Neuron (in vitro differentiated cells): Measurements from ENCODE around the gene GATAD2A.
"Not testable (repeated sequence)": the region's sequence is repeated elsewhere in the genome, so short reads cannot be mapped to it uniquely, and the experiment has no call there.

Experiments
- H2AFZ ChIP-seq: one replicate; pipeline ENCODE4 v1.6.1; 2013; ENCODE audit warnings: low read depth, mild to moderate bottlenecking, inconsistent platforms, low read length, moderate library complexity
- H3K27me3 ChIP-seq: one replicate; pipeline ENCODE4 v1.6.1; 2013; ENCODE audit warnings: low read length; ENCODE audit not compliant: insufficient read depth
- H3K36me3 ChIP-seq: one replicate; pipeline ENCODE4 v1.6.1; 2013; ENCODE audit warnings: low read length; ENCODE audit not compliant: insufficient read depth
- H3K4me1 ChIP-seq: one replicate; pipeline ENCODE4 v1.6.1; 2013; ENCODE audit warnings: low read length; ENCODE audit not compliant: insufficient read depth
- H3K4me3 ChIP-seq: 2 replicates; pipeline ENCODE4 v1.5.1; 2013; ENCODE audit warnings: mild to moderate bottlenecking, low read length, moderate library complexity
- H3K9me3 ChIP-seq: one replicate; pipeline ENCODE4 v1.6.1; 2013; ENCODE audit warnings: low read length

The GATAD2A gene

DNA sequence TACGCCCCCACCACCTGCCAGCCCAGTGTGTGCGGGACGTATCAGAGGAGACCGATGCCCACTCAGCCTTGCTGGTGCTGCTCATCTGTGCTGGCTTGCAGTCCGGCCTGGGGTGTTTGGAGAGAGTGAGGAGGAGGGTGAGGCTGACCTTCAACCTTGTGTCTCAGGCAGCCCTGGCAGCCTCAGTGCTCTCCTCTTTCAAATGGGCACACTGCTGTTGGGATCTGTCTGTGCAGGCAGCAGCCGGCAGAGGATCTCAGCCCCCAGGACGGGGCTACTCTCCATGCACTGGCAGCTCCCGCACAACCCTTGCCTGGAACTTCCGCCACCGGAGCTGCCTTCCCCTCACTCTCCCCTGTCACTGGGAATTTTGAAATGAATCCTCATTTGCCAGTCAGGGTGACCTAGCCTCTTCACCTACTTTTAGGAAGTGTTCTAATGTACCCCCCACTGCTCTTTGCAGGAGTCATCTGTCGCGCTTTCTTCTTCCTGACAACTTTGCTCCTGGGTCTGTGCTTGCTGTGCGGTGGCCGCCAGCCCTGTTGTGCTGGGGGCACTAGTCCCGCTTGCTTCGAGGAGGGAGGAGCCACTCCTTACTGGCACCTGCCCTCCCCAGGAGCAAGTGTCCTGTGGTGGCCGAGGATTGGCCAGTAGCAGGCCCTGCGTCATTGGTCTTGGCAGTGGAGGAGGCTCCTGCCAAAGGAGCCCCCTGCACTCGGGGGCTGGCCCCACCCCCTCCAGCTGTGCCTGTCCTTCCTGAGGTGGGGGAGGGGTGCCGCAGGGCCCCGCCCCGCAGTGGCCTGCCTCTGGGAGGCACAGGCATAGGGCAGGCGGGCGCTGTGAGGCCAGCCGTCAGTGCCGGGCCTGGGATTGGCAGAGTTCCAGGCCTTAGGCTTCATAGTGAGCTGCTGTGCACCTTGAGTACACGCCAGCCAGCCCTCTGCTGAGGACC, 56.5 kb downstream of the GATAD2A start:
- Histone ChIP-seq H3K9me3 (peaks cover 13% of the 10 kb centered on the region), H3K4me1 (peaks cover 50% of the 10 kb centered on the region), H3K4me3 (no peak overlapping the region), H2AFZ (no peak overlapping the region), H3K27me3 (no peaks in the 10 kb centered on the region), H3K36me3 (peaks cover 20% of the 10 kb centered on the region)

DNA sequence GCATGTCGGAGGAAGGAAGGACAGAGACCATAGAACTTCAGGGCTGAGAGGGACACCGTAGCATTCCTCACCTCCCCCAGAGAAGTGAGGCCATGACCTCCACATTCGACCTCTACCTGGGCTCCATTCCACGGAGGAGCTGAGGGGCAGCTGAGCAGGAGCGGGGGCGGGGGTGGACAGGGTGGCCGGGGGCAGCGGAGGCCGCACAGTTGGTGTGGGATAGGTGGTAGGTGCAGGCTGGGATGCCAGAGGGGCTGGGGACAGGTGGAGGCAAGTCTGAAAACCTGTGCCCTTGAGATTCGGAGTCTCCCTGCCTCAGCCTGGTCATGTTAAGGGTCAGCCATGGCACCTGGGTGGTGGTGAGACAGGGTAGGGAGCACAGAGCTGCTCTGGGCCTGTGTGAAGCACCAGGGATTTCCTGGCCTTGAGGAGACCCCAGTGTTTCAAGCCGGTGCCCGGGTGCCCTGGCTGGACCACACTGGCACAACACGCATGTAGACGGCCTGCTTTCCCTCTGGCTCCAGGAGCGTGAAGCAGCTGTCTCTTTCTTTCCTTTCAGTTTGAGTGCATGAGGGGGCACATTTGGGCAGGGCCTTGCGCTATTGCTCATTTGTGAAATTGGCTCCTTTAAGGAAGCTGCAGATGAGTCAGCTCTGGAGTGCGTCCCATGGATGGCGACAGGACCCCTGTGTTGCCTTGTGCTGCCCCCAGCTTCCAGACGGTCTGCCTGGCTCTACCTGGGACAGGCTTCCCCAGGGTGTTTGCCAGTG, 58.1 kb downstream of the GATAD2A start:
- H3K27me3 ChIP-seq, result no peaks in the 10 kb centered on the region
- peaks cover 21% of the 10 kb centered on the region for H3K9me3 ChIP-seq
- H3K4me3 ChIP-seq, result no peak overlapping the region
- peaks cover 30% of the 10 kb centered on the region for H3K36me3 ChIP-seq
- peaks cover 50% of the 10 kb centered on the region for H3K4me1 ChIP-seq
- H2AFZ ChIP-seq, result no peak overlapping the region

DNA sequence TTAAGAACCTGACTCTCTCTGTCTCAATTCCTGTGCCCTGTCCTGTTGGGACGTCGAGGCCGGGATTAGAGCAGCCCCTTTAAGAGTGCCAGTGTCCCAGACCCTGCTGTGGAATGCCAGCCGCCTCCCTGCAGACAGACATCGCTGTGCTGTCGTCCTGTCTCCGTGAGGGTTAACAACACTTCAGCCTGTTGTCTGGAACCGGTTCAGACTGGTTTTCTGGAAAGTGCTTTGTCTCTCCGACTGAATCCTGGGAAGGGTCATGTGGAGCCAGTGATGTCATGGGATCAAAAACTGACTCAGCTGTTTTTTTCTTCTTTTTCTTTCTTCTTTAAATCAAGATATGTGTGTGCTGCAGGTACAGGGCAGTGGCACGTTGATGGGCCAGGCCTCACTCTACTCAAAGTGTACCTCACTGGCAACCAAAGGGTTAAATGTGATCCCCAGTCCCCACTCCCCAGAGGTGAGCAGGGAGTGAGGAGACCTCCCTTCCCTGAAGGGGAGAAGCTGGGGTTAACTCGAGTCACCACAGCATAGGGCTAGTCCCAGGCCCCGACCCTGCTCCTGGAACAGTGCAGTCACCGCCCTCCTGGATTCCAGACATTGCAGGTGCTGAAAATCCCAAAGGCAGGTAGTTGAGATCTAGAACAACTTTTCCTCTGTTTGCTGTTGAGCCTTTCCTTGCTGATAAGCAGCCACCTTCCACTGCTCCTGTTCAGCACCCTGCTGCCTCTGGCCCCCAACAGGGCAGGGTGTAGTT, 59.0 kb downstream of the GATAD2A start:
- peaks cover 34% of the 10 kb centered on the region for H3K36me3 ChIP-seq
- peaks cover 26% of the 10 kb centered on the region for H3K9me3 ChIP-seq
- H3K4me3 ChIP-seq, result no peak overlapping the region
- peaks cover 50% of the 10 kb centered on the region for H3K4me1 ChIP-seq
- H3K27me3 ChIP-seq, result no peaks in the 10 kb centered on the region
- H2AFZ ChIP-seq, result no peak overlapping the region

DNA sequence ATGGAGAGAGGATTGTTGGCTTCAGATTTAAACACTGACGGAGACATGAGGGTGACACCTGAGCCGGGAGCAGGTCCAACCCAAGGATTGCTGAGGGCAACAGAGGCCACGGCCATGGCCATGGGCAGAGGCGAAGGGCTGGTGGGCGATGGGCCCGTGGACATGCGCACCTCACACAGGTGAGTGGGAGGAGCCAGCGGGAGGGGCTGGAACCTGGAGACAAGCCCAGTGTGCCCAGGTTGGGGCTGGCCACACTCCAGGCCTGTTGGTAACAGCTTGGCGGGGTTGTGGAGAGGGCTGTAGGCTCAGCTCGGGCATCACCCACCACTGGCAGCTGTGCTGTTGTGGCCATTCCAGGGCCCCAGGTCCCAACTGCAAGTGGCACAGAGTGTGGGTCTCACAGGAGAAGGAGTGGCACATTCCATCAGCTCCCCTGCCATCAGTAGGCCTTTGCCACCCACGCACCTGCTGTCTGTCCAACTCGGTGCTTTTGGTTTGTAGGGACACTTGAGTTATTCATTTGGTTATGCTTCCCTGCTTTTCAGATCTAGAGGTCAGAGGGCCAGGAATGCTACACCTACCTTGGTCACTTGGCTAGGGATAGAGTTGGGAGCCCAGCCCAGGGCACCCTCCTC, 60.1 kb downstream of the GATAD2A start:
- Histone ChIP-seq H3K4me3 (no peak overlapping the region), H3K27me3 (no peaks in the 10 kb centered on the region), H3K4me1 (peaks cover 47% of the 10 kb centered on the region), H3K36me3 (peaks cover 34% of the 10 kb centered on the region), H2AFZ (no peak overlapping the region), H3K9me3 (peaks cover 26% of the 10 kb centered on the region)

- no peak overlapping the region for H3K4me3 ChIP-seq
- H3K4me1 ChIP-seq, result peaks cover 40% of the 10 kb centered on the region
- H3K36me3 ChIP-seq, result peaks cover 34% of the 10 kb centered on the region
- H3K27me3 ChIP-seq, result no peaks in the 10 kb centered on the region
- no peak overlapping the region for H2AFZ ChIP-seq
- peaks cover 26% of the 10 kb centered on the region for H3K9me3 ChIP-seq
Measured at GRCh38 chr19:19466201-19466600, 60.7 kb downstream of the GATAD2A start.

GRCh38 chr19:19468424-19469050, 63.1 kb downstream of the GATAD2A start:
- Histone ChIP-seq H3K4me1 (peaks cover 17% of the 10 kb centered on the region), H2AFZ (no peak overlapping the region), H3K9me3 (peaks cover 26% of the 10 kb centered on the region), H3K36me3 (peaks cover 43% of the 10 kb centered on the region), H3K27me3 (no peaks in the 10 kb centered on the region), H3K4me3 (no peak overlapping the region)

- Histone ChIP-seq H3K4me1 (no peaks in the 10 kb centered on the region), H2AFZ (no peak overlapping the region), H3K27me3 (no peaks in the 10 kb centered on the region), H3K9me3 (peaks cover 24% of the 10 kb centered on the region), H3K36me3 (peaks cover 47% of the 10 kb centered on the region), H3K4me3 (no peak overlapping the region)
Measured at GRCh38 chr19:19470579-19470978, 65.1 kb downstream of the GATAD2A start.

GRCh38 chr19:19471682-19472081, 66.2 kb downstream of the GATAD2A start:
- H2AFZ ChIP-seq, result no peak overlapping the region
- H3K9me3 ChIP-seq, result peaks cover 14% of the 10 kb centered on the region
- H3K4me1 ChIP-seq, result no peaks in the 10 kb centered on the region
- H3K36me3 ChIP-seq, result peaks cover 36% of the 10 kb centered on the region
- no peaks in the 10 kb centered on the region for H3K27me3 ChIP-seq
- no peak overlapping the region for H3K4me3 ChIP-seq

DNA sequence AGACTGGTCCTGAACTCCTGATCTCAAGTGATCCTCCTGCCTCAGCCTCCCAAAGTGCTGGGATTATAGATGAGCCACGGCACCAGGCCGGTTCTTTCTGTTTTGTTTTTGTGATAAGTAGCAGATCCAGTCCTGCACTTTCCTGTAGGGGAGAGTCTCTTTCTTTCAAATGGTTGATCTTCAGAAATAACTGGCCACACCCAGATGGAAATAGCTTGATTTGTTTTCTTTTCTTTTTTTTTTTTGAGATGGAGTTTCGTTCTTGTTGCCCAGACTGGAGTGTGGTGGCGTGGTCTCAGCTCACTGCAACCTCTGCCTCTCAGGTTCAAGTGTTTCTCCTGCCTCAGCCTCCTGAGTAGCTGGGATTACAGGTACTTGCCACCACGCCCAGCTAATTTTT, 66.6 kb downstream of the GATAD2A start:
- not testable (repeated sequence) for H3K4me1 ChIP-seq, H2AFZ ChIP-seq, H3K27me3 ChIP-seq, H3K4me3 ChIP-seq
- H3K9me3 ChIP-seq, result peaks cover 12% of the 10 kb centered on the region
- H3K36me3 ChIP-seq, result peaks cover 34% of the 10 kb centered on the region

GRCh38 chr19:19475015-19475765, 69.7 kb downstream of the GATAD2A start:
- Histone ChIP-seq H3K27me3 (no peaks in the 10 kb centered on the region), H3K4me3 (no peak overlapping the region), H3K36me3 (peaks cover 26% of the 10 kb centered on the region)

GRCh38 chr19:19475849-19476828, 70.7 kb downstream of the GATAD2A start:
- Histone ChIP-seq H3K36me3 (peaks cover 32% of the 10 kb centered on the region), H3K4me3 (no peak overlapping the region), H3K4me1 (no peaks in the 10 kb centered on the region), H3K9me3 (no peaks in the 10 kb centered on the region), H3K27me3 (no peaks in the 10 kb centered on the region), H2AFZ (no peak overlapping the region)

More at GRCh38 chr19:19475015-19475765, 69.7 kb downstream of the GATAD2A start:
- Histone ChIP-seq H2AFZ (no peak overlapping the region), H3K9me3 (no peaks in the 10 kb centered on the region), H3K4me1 (no peaks in the 10 kb centered on the region)
